ENCODE data around the gene PRKAR1B. TPM values are rescaled to one million over a fixed set of nuclear protein-coding genes. Genes with fewer than 3 reads are reported as not detected.
"Not testable (repeated sequence)": the region's sequence is repeated elsewhere in the genome, so short reads cannot be mapped to it uniquely, and the experiment has no call there.

The PRKAR1B gene
- total and polyA plus RNA-seq, 4 donors, result 53.1 to 238 (median 162) TPM

GRCh38 chr7:556291-556826 lies 170.7 kb downstream of the PRKAR1B start:
- Histone ChIP-seq H3K4me3 (ENCODE audit: low read depth, low read length) (no peak overlapping the region), H3K36me3 (ENCODE audit: control insufficient read depth, insufficient read depth, low read length) (peaks cover 72% of the 10 kb centered on the region), H3K4me1 (ENCODE audit: control insufficient read depth, insufficient read depth, low read length) (peaks cover 5% of the 10 kb centered on the region), H3K27ac (ENCODE audit: low read depth, low read length) (no peak overlapping the region), H3K9me3 (ENCODE audit: control insufficient read depth, insufficient read depth, low read length) (no peaks in the 10 kb centered on the region), H3K27me3 (ENCODE audit: control insufficient read depth, insufficient read depth, low read length) (no peaks in the 10 kb centered on the region)
- 34% methylated on average over 24 of the region's 30 CpGs for WGBS (ENCODE audit: insufficient coverage)
- DNase-seq (ENCODE audit: low read depth in 4 of 6, low spot score in 6 of 6), result no peak

DNA sequence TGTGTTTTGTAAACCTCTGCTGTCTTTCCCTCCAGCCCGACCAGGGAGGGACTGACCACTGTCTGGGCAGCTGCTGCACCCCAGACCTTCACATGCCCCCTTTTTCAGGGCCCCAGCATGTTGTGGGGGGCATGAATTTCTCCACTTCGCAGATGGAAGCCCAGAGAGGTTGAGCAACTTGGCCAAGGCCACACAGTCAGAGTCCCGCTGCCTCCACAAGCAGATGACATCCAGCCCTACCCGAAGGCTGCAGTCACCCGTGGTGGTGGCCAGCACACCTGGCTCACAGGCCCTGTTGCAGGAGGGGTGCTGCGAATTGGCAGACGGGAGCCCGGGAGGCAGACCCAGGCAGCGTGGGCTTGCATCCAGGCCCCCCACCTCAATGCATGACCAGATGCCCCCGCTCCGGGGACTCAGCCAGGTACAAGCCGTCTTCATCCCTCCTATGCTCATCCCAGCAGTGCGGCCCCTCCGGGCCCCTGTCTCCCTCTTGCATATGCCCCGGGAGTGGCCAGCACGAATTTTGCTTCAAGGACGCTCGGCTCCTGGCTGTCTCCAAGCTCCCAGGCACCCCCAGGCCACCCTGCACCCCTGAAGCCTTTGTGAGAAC lies 171.4 kb downstream of the PRKAR1B start:
- no peaks in the 10 kb centered on the region for H3K9me3 ChIP-seq (ENCODE audit: control insufficient read depth, insufficient read depth, low read length)
- H3K27ac ChIP-seq (ENCODE audit: low read depth, low read length), result no peak overlapping the region
- peaks cover 74% of the 10 kb centered on the region for H3K36me3 ChIP-seq (ENCODE audit: control insufficient read depth, insufficient read depth, low read length)
- WGBS (ENCODE audit: insufficient coverage), result 97% methylated on average over 17 of the region's 18 CpGs
- no peaks in the 10 kb centered on the region for H3K27me3 ChIP-seq (ENCODE audit: control insufficient read depth, insufficient read depth, low read length)
- peaks cover 4% of the 10 kb centered on the region for H3K4me1 ChIP-seq (ENCODE audit: control insufficient read depth, insufficient read depth, low read length)
- DNase-seq (ENCODE audit: low read depth in 4 of 6, low spot score in 6 of 6), result no peak
- H3K4me3 ChIP-seq (ENCODE audit: low read depth, low read length), result no peak overlapping the region

DNA sequence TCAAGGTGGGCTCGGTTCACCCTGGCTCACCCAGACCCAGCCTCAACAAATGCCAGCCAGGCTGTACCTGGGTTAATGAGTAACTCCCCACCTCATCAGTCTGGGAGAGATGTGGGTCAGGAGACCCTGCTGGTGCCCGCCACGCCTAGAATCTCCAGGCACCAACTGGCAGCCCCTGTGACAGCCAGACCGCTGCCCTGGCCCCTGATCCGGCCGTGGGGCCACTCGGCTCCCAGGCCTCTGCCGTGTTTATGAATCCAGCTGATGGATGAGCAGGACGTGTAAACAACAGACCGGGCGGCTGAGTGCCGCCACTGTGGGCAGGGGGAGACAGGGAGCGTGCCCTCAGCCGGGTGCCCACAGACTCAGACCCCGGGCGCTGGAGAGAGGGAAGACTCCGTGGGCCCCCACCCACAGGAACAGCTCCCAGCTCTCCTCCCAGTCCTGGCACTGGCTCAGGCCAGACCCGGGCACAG lies 173.4 kb downstream of the PRKAR1B start:
- Histone ChIP-seq H3K4me1 (ENCODE audit: control insufficient read depth, insufficient read depth, low read length) (peaks cover 4% of the 10 kb centered on the region), H3K27ac (ENCODE audit: low read depth, low read length) (no peak overlapping the region), H3K36me3 (ENCODE audit: control insufficient read depth, insufficient read depth, low read length) (peaks cover 80% of the 10 kb centered on the region), H3K9me3 (ENCODE audit: control insufficient read depth, insufficient read depth, low read length) (no peaks in the 10 kb centered on the region), H3K4me3 (ENCODE audit: low read depth, low read length) (no peak overlapping the region), H3K27me3 (ENCODE audit: control insufficient read depth, insufficient read depth, low read length) (no peaks in the 10 kb centered on the region)
- WGBS (ENCODE audit: insufficient coverage), result 79% methylated on average over 16 of the region's 18 CpGs
- DNase-seq (ENCODE audit: low read depth in 4 of 6, low spot score in 6 of 6), result no peak

- H3K27ac ChIP-seq (ENCODE audit: low read depth, low read length), result no peak overlapping the region
- H3K9me3 ChIP-seq (ENCODE audit: control insufficient read depth, insufficient read depth, low read length), result no peaks in the 10 kb centered on the region
- 76% methylated on average over 42 of the region's 44 CpGs for whole genome bisulfite sequencing (ENCODE audit: insufficient coverage)
- no peak for DNase-seq (ENCODE audit: low read depth in 4 of 6, low spot score in 6 of 6)
- no peaks in the 10 kb centered on the region for H3K27me3 ChIP-seq (ENCODE audit: control insufficient read depth, insufficient read depth, low read length)
- peaks cover 83% of the 10 kb centered on the region for H3K36me3 ChIP-seq (ENCODE audit: control insufficient read depth, insufficient read depth, low read length)
- H3K4me3 ChIP-seq (ENCODE audit: low read depth, low read length), result no peak overlapping the region
- H3K4me1 ChIP-seq (ENCODE audit: control insufficient read depth, insufficient read depth, low read length), result peaks cover 4% of the 10 kb centered on the region
These were observed 174.0 kb downstream of the PRKAR1B start for GRCh38 chr7:552868-553635.

- peaks cover 84% of the 10 kb centered on the region for H3K36me3 ChIP-seq (ENCODE audit: control insufficient read depth, insufficient read depth, low read length)
- H3K9me3 ChIP-seq (ENCODE audit: control insufficient read depth, insufficient read depth, low read length); H3K27ac ChIP-seq (ENCODE audit: low read depth, low read length); H3K4me3 ChIP-seq (ENCODE audit: low read depth, low read length); H3K27me3 ChIP-seq (ENCODE audit: control insufficient read depth, insufficient read depth, low read length); DNase-seq (ENCODE audit: low read depth in 4 of 6, low spot score in 6 of 6); H3K4me1 ChIP-seq (ENCODE audit: control insufficient read depth, insufficient read depth, low read length): not testable (repeated sequence)
- WGBS (ENCODE audit: insufficient coverage), result 83% methylated on average over 23 of the region's 32 CpGs
These were observed 174.8 kb downstream of the PRKAR1B start for GRCh38 chr7:552151-552867.

DNA sequence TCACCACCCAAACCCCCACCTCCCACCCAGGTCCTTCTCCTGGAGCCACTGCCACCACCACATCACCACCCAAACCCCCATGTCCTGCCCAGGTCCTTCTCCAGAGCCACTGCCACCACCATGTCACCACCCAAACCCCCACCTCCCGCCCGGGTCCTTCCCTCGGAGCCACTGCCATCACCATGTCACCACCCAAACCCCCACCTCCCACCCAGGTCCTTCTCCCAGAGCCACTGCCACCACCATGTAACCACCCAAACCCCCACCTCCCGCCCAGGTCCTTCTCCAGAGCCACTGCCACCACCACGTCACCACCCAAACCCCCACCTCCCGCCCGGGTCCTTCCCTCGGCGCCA lies 175.5 kb downstream of the PRKAR1B start:
- not testable (repeated sequence) for DNase-seq (ENCODE audit: low read depth in 4 of 6, low spot score in 6 of 6); H3K27ac ChIP-seq (ENCODE audit: low read depth, low read length); H3K27me3 ChIP-seq (ENCODE audit: control insufficient read depth, insufficient read depth, low read length); H3K4me1 ChIP-seq (ENCODE audit: control insufficient read depth, insufficient read depth, low read length); H3K4me3 ChIP-seq (ENCODE audit: low read depth, low read length); H3K9me3 ChIP-seq (ENCODE audit: control insufficient read depth, insufficient read depth, low read length)
- H3K36me3 ChIP-seq (ENCODE audit: control insufficient read depth, insufficient read depth, low read length), result peaks cover 81% of the 10 kb centered on the region
- 93% methylated on average over 3 of the region's 9 CpGs for WGBS (ENCODE audit: insufficient coverage)

DNA sequence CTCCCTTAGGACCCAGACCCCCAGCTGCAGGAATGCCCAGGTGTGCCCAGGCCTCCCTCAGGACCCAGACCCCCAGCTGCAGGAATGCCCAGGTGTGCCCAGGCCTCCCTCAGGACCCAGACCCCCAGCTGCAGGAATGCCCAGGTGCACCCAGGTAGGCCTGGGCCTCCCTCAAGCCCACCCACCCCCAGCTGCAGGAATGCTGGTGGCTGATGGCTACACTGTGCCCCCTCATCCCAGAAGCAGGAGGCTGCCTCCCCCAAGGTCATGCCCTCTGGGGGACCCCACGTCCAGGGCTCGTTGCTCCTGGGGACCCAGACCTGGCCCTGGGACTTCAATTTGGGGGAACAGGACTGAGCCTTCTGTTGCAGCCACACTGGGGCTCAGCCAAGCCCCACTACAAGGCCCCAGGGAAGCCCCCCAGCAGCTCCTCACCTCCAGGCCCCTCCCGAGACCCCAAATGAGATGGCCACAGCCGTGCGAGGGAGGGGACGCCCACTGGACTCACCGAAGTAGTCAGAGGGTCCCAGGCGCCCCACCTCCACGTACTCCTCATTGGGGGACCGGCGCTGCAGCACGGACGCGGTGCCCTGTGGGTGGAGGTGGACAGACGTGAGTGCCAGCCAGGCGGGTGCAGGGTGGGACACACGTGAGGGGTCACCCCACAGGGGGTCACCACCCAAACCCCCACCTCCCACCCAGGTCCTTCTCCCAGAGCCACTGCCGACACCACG lies 176.0 kb downstream of the PRKAR1B start:
- no peak for DNase-seq (ENCODE audit: low read depth in 4 of 6, low spot score in 6 of 6)
- Histone ChIP-seq H3K4me3 (ENCODE audit: low read depth, low read length) (no peak overlapping the region), H3K36me3 (ENCODE audit: control insufficient read depth, insufficient read depth, low read length) (peaks cover 81% of the 10 kb centered on the region), H3K27me3 (ENCODE audit: control insufficient read depth, insufficient read depth, low read length) (no peaks in the 10 kb centered on the region), H3K27ac (ENCODE audit: low read depth, low read length) (no peak overlapping the region), H3K9me3 (ENCODE audit: control insufficient read depth, insufficient read depth, low read length) (no peaks in the 10 kb centered on the region), H3K4me1 (ENCODE audit: control insufficient read depth, insufficient read depth, low read length) (no peaks in the 10 kb centered on the region)
- 96% methylated on average over 16 of the region's 19 CpGs for WGBS (ENCODE audit: insufficient coverage)

DNA sequence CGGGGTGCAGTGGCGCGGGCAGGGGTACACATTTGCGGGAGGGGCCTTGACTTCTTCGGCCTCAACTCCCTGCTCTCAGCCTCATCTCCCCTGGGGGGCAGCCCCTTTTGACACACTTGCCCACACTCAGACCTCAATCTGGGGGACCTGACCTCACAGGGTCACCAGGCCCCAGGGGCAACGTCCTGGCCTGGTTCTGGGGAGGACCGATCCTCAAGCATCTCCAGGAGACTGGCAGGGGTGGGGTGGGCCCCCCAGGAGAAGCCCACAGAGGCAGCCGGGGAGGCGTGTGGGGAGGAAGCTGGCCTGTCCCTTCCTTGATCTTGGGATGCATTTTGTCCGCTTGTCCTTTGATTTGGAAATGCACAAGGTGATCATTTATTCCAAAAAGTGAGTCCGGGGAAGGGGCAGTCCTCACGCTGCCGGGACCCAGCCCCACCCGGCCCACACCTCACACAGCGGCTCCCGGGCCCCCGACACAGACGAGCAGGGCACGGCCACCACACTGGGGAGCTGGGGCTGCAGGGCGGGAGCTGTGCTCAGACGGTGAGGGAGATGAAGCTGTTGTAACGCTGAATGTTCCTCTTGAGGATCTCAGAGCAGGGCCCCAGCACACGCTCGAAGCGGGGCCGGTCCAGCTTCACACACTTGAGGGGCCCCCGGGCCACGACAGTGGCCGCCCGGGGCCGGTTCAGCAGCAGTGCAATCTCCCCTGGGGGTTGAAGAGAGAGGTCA lies 177.0 kb downstream of the PRKAR1B start:
- Histone ChIP-seq H3K27me3 (ENCODE audit: control insufficient read depth, insufficient read depth, low read length) (no peaks in the 10 kb centered on the region), H3K27ac (ENCODE audit: low read depth, low read length) (no peak overlapping the region), H3K36me3 (ENCODE audit: control insufficient read depth, insufficient read depth, low read length) (peaks cover 72% of the 10 kb centered on the region), H3K4me3 (ENCODE audit: low read depth, low read length) (no peak overlapping the region), H3K9me3 (ENCODE audit: control insufficient read depth, insufficient read depth, low read length) (no peaks in the 10 kb centered on the region), H3K4me1 (ENCODE audit: control insufficient read depth, insufficient read depth, low read length) (no peaks in the 10 kb centered on the region)
- WGBS (ENCODE audit: insufficient coverage), result 94% methylated on average over 30 of the region's 31 CpGs
- DNase-seq (ENCODE audit: low read depth in 4 of 6, low spot score in 6 of 6), result no peak

All from spinal cord (tissue), 10 donors.